22Rv1 (cell line): ENCODE results near the gene CYP27C1.

Experiments used
- CTCF ChIP-seq: fragments of 450-650 bp; IDR thresholded peaks from 2 replicates; pipeline ENCODE4 v1.5.1; 2017; ENCODE audit warnings: mild to moderate bottlenecking
- ZFX ChIP-seq: fragments of 450-650 bp; IDR thresholded peaks from 2 replicates; pipeline ENCODE4 v1.6.1; 2017; ENCODE audit warnings: antibody characterized with exemption, borderline replicate concordance

- TF ChIP-seq CTCF (no peak), ZFX (no peak)
These were observed 32.3 kb downstream of the CYP27C1 start for GRCh38 chr2:127187831-127188230.
